HG03196 (cell line): ENCODE measurements around the gene SPAG16.
"Not testable (repeated sequence)": the region's sequence is repeated elsewhere in the genome, so short reads cannot be mapped to it uniquely, and the experiment has no call there.

Source experiments
- ATAC-seq: cut with Tn5 transposase; IDR thresholded peaks from one replicate; pipeline ENCODE4 v1.9.1; 2021; ENCODE audit not compliant: unreplicated experiment

The SPAG16 gene

GRCh38 chr2:213266421-213266820 lies 17.8 kb upstream of the SPAG16 start:
- ATAC-seq: no peak

GRCh38 chr2:213271947-213272346 lies 12.3 kb upstream of the SPAG16 start:
- no peak for ATAC-seq

- ATAC-seq: no peak
These were observed 10.1 kb upstream of the SPAG16 start for GRCh38 chr2:213274143-213274542.

GRCh38 chr2:213275265-213275664 lies 9.0 kb upstream of the SPAG16 start:
- no peak for ATAC-seq

- ATAC-seq: not testable (repeated sequence)
These were observed 7.1 kb upstream of the SPAG16 start for GRCh38 chr2:213277134-213277533.

GRCh38 chr2:213279116-213279620 lies 5.1 kb upstream of the SPAG16 start:
- ATAC-seq: no peak

GRCh38 chr2:213279971-213280370 lies 4.3 kb upstream of the SPAG16 start:
- no peak for ATAC-seq

- no peak for ATAC-seq
These were observed 3.1 kb upstream of the SPAG16 start for GRCh38 chr2:213281156-213281555.

GRCh38 chr2:213285404-213285803 lies 1.1 kb downstream of the SPAG16 start:
- ATAC-seq: no peak

GRCh38 chr2:213286161-213286560 lies 1.9 kb downstream of the SPAG16 start:
- ATAC-seq: no peak

- no peak for ATAC-seq
These were observed 4.8 kb downstream of the SPAG16 start for GRCh38 chr2:213288913-213289700.

- no peak for ATAC-seq
These were observed 6.2 kb downstream of the SPAG16 start for GRCh38 chr2:213290501-213290900.

GRCh38 chr2:213296270-213296669 lies 12.0 kb downstream of the SPAG16 start:
- ATAC-seq: no peak

- ATAC-seq: no peak
These were observed 22.2 kb downstream of the SPAG16 start for GRCh38 chr2:213306316-213306942.

- peak; percentile 59 for ATAC-seq
These were observed 31.1 kb downstream of the SPAG16 start for GRCh38 chr2:213315168-213315876.

GRCh38 chr2:213316001-213316735 lies 31.9 kb downstream of the SPAG16 start:
- no peak for ATAC-seq

- ATAC-seq: no peak
These were observed 33.7 kb downstream of the SPAG16 start for GRCh38 chr2:213317929-213318328.

GRCh38 chr2:213320604-213321003 lies 36.3 kb downstream of the SPAG16 start:
- no peak for ATAC-seq

GRCh38 chr2:213336253-213336770 lies 52.0 kb downstream of the SPAG16 start:
- ATAC-seq: no peak

- ATAC-seq: no peak
These were observed 69.2 kb downstream of the SPAG16 start for GRCh38 chr2:213353419-213353818.

- ATAC-seq: no peak
These were observed 92.4 kb downstream of the SPAG16 start for GRCh38 chr2:213376644-213377043.
